EL (cell line): ENCODE measurements around the gene KLHL1.

Source experiments
- DNase-seq: peaks from one replicate; pipeline ENCODE4 v3.0.0-alpha.2; 2016

The KLHL1 gene

DNA sequence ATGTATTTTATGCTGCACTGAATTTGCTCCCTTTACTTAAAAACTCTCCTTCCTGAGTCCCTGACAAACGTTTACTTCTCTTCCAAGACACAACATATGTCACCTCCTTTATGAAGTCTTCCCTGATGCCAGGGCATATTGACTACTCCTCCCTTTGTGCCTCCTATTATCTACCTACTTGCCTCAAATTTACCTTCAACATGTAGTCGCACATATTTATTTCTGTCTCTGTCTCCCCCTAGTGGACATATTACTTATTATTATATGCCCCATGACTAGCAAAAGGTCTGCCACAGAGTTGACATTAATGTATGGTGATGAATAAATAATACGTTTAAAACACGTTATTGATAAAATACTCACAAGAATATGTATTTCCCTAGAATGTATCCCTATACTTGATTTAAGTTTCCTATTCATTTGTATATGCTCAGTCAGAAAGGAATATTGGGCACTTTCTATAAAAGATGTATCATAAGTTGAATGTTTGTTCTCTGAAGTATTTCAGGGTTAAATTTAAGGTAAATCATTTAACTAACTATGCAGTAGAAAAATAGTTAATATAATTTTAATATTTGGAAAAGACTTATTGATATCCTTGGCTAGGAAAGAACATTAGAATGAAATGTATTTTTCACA lies 250.9 kb downstream of the KLHL1 start:
- DNase-seq, result peak; percentile 1

DNA sequence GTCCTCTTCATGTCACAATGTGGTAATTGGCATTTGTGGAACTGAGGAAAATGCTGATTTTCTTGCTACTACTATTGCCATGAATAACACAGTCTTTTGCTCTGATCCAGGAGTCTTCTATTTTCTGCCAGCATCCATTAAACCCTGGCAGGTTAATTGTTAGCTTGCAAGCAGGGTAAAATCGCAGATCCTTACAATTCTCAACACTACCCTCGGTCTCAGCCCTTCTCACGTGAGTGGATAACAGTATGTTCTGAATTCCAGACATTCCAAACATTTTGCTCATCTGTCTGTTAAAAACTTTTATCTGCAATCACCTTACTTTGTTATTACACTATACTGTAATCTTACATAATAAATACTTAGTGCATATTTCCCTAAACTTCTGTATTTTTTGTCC lies 251.9 kb downstream of the KLHL1 start:
- DNase-seq, result no peak

DNA sequence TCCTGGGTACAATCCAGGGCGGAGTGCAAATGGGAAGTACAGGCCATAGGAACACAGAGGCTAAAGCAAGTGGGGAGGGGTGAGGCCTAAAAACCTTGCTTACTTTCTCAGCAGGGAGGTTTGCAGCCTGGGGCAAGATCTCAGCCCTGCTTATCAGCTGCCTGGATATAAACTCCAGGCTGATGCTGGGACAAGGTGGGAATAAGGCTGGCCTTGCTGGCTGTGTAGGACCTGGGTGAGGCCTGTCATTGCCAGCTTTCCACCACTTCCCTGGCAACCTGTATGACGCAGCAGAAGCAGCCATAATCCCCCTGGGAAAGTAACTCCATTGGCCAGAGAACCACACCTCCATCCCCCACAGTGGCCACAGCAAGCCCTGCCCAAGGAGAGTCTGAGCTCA lies 279.7 kb downstream of the KLHL1 start:
- no peak for DNase-seq

DNA sequence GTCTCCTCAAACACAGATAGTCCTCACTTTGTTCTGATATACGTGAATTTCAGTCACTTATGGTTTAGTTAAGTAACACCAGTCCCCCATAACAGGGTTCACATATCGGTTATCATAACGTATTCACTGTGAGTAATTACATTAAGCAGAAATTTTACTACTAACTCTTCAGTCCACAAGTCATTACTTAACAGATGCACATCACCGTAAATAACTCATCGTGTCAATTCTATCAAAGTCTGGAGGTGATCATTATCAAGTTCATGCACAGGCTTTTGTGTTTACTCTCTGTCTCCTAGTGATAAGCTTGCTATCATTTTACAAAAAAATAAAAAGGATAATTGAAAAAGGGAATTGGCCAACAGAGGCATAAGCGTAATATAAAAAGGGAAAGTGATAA lies 288.1 kb downstream of the KLHL1 start:
- no peak for DNase-seq

DNA sequence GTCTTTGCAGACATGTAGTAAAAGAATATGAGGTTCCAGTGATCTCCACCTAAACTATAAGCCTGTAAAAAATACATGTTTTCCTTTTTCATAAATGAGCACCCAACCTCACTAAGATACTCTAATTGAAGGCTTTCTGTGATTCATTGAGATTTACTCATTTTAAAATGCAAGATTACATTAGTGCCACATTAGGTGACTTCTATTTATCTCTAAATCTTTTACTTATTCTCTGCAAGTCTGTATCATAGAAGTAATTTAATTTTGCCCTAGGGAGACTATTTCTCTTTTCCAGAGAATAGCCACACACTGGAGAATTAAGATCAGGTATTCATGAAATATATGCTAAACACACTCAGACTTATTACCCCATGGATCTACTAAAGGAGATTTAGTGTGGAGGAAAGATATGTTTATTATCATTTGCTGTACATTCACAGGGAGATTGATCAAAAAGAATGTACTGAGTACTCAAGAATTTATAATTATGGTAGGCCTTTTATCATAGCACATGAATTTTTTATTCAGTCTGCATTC lies 290.9 kb downstream of the KLHL1 start:
- no peak for DNase-seq

DNA sequence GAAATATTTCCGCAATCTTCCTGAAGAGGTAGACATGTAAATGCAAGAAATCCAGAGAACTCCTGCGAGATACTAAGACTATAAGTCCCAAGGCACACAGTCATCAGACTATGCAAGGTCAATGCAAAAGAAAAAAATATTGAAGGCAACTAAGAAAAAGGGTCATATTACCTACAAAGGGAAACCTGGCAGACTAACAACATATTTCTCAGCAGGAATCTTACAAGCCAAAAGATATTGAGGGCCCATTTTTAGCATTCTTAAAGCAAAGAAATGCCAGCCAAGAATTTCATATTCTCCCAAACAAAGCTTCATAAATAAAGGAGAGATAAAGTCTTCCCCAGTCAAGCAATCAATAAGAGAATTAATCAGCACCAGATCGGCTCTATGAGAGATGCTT lies 299.1 kb downstream of the KLHL1 start:
- DNase-seq, result no peak

DNA sequence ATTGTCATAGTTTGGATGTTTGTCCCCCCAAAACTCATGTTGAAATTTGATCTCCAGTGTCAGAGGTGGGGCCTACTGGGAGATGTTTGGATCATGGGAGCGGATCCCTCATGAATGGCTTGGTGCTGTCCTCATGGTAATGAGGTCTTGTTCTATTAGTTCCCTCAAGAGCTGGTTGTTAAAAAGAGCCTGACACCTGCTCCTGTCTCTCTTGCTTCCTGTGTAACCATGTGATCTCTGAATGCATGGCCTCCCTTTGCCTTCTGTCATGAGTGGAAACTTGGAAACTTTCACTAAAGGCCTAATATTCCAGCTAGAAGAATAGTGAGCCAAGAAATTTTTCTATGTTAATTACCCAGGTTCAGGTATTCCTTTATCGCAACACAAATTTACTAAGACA lies 312.0 kb downstream of the KLHL1 start:
- no peak for DNase-seq

- DNase-seq, result no peak
These were observed 314.3 kb downstream of the KLHL1 start for GRCh38 chr13:69793783-69794453.

DNA sequence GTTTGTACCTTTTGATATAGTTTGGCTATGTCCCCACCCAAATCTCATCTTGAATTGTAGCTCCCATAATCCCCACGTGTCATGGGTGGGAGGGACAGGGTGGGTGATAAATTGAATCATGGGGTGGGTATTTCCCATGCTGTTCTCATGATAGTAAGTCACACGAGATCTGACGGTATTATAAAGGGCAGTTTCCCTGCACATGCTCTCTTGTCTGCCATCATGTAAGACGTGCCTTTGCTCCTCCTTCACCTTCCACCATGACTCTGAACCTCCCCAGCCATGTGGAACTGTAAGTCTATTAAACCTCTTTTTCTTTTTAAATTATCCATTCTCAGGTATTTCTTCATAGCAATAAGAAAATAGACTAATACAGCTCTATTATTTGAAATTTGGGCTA lies 331.3 kb downstream of the KLHL1 start:
- no peak for DNase-seq

DNA sequence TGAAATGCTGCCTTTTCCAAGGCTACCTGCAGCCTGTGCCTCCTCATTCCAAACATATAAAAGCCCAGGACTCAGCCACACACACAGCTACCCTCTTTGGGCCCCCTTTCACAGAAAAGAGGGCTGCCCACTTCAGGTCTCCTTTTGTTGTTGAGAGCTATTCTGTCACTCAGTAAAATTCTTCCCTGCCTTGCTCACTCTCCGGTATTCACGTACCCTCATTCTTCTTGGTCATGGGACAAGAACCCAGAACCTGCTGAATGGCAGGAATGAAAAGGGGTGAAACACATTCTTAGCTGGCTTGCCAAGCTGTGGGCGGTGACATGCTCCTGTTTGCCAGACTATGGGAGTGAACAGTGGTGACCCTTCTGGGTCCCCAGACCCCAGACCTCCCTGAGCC lies 338.6 kb downstream of the KLHL1 start:
- no peak for DNase-seq

DNA sequence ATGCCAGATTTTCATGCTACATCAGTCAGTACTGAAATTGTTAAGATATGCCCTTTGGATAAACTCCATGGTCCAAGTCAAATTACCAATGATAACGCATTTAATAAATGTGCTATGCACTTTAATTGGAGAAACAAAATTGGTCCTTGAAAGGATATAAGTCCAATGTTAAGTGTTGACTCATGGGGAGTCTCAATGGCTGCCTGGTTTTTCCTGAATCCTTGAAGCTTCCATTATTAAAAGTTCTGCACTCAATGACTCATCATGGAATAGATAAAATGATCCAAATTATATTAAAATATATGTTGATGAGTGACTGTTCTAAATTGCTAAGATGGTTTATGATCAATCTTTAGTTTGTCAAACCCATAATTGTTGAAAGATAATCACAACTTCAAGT lies 346.7 kb downstream of the KLHL1 start:
- DNase-seq, result no peak

- no peak for DNase-seq
These were observed 353.2 kb downstream of the KLHL1 start for GRCh38 chr13:69755101-69755500.

DNA sequence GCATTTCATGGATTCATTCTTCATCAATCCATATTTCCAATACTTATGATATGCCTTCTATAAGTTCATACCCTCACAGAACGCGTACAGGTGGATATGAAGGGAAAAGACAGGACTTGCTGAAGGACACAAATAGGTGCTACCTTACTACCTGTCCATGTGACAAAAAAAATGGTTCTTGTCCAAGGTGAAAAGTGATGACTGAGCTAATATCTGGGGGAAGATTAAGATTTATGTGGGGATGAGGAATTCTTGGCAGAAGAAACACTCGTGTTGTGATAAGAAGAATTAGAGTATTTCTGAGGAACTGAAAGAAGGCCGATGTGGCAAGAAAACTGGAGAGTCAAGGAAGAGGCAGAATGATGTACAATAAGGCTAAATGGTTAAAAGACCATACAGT lies 357.0 kb downstream of the KLHL1 start:
- no peak for DNase-seq

- DNase-seq, result no peak
These were observed 370.9 kb downstream of the KLHL1 start for GRCh38 chr13:69737129-69737935.

- DNase-seq, result no peak
These were observed 386.6 kb downstream of the KLHL1 start for GRCh38 chr13:69721631-69722030.

DNA sequence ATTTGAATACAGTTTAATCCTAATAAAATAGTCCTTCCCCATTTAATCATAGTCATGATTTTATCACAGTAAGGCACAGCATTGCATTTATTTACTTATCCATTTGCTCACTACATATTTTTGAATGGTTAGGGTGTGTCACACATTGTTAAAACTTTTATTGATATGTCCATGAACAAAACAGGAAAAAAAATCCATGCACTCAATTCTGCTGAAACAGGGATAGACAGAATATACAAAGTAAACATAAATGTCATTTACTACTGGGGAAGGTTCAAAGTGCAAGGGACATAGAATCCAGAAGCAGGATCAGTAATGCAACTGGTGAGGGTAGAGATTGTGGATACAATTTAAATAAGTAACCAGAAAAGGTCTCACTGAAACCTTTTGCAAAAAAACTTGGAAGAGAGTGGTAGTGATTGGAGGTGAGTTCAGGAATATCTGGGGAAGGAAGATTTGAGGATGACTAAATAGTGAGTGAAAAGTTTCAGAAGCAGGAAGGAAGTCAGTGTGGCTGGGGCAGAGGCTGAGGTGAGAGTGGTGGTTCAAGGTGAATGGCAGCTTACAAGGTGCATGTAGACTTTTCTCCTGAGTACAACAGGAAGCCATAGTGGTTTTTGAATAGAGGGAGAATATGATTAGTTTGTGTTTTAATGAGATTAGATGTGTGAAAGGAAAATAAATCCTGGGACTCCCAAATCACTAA lies 387.8 kb downstream of the KLHL1 start:
- no peak for DNase-seq

- DNase-seq, result no peak
These were observed 401.4 kb downstream of the KLHL1 start for GRCh38 chr13:69706807-69707206.

DNA sequence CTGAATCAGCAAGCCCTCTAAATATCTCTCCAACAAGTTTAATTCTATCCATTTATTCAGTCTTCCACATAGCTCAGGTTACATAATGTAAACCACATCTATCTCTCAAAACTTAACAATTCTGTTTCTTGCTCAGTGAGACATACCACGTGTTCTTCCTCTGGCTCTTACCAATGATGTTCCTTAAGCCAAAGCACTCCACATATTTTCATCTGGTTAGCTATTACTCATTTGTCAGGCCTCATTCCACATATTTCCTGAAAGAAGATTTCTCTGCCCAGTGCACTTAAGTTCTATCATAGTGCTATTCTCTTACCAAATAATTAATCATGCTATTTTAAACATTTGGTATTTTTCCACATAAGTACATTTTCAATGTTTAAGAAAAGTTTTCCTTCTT lies 403.9 kb downstream of the KLHL1 start:
- no peak for DNase-seq

DNA sequence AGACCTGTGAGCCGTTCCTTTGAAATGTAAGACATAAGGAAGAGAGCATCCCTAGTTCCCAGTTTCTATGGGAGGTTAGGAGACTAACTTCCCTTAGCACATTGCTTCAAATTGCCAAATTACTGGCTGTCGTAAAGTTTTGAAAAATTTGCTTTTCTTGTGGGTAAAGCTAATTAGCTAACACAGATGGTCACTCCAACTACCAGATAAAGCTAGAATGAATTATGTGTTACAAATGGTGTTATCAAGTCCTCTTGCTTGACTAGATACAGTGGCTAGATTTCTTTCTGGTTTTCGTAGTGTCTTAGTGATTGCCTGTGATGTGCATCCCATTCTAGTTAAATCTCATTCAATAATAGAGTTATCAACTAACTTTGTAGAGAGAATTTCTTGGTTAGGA lies 417.3 kb downstream of the KLHL1 start:
- DNase-seq, result no peak

DNA sequence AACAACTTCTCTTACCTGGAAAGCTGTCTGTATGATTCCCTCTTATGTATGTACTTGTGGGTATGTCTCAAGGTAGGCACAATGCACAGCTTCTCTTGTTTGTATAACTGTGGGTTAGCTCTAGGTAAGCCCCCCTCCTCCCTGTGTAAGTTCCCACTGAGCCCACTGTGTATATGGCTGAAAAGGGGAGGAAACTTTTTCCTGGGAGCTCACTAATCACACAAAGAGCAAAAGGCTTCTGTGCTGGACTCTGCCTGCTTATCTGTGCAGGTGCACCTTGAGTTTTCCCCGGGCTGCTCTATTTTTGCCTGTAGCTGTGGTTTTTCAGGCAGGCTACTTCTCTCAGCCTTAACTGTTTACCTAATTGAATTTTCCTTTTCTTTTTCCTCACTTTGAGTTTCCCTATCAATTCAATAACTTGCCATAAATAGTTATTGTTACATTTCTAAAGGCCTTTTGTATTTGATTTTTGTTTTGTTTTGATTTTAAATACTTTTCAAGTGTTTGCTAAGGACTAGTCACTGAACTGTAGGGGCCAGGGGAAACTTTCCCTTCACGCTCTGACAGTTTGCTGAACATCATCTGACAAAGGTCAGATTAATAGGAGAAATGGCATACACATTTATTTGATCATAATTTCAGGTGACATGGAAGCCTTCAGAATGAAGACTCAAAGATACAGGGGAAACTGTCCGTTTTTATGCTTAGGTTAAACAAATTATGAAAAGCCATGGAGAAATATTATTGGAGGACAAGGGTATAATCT lies 424.1 kb downstream of the KLHL1 start:
- no peak for DNase-seq

- no peak for DNase-seq
These were observed 426.5 kb downstream of the KLHL1 start for GRCh38 chr13:69681722-69682121.

- no peak for DNase-seq
These were observed 430.9 kb downstream of the KLHL1 start for GRCh38 chr13:69677343-69677742.

DNA sequence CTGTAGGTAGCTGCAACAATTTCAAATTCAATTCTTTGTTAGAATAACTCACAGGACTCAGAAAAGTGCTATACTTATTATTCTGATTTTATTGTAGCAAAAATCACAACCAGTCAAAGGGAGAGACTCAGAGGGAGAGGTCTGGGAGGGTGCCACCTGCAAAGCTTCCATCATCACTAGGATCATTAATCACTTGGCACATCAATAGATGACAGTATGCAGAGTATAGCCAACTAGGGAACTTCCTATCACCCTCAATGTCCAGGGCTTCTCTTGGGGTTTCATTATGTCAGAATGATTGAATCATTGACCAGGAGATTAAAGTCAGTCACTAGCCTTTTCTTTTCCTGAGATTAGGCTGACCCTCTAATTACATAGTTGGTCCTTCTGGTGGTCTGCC lies 432.0 kb downstream of the KLHL1 start:
- DNase-seq, result no peak
